Hematopoietic multipotent progenitor cell (in vitro differentiated cells): ENCODE results near the gene APH1B. TPM values are rescaled to one million over a fixed set of nuclear protein-coding genes. Genes with fewer than 3 reads are reported as not detected.
A peak's percentile ranks its signal among the peaks of the same experiment; 100 is the strongest.

ENCODE experiments used
- DNase-seq, 3 donors: peaks; one replicate each; pipeline ENCODE4 v3.0.0-alpha.2; 2011 to 2015; ENCODE audit warnings: low read depth in 2 of 3, low spot score in 2 of 3
- total RNA-seq: library from RNA; depleted of rRNA; stranded (reverse); fragments of >200 nt; gene quantifications from one replicate; pipeline ENCODE4 v1.2.3, GENCODE V29; 2012

The APH1B gene
- total RNA-seq, 1 donor: 20.5 TPM

DNA sequence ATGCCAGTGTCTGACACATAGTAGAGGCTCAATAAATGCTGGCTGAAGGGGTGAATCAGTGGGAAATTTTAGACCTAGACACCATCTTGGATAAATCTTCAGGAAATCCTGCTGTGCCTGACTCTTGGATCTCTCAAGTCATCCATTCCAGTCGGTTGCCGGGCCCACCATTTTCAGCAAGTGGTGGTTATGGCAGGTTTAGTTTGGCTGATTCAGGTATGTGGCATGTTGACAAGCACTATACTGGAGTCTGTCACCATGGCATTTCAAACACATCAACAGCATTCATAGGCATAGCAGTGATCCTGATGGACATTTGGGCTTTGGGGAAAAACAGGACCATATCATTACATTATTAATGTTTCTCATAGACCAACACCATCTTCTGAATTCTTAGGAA lies 25.7 kb upstream of the APH1B start:
- DNase-seq: no peak

DNA sequence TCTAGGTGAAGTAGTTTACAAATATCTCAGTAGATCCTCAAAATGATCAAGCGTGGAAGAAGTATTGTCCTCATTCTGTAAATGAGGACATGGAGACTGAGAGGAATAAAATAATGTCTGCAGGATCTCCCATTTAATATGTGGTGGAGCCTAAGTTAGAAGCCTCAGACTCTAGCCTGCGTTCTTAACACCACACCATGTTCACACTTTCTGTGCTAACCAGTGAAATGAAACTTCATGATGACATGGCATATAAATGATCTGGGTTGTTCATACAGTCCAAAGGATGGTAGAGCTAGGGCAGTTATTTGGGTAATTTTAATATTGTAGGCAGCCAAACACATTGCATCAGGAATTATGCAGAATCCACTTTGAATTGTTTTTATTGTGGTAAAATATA lies 25.1 kb upstream of the APH1B start:
- DNase-seq: no peak

GRCh38 chr15:63254991-63255390 lies 22.4 kb upstream of the APH1B start:
- DNase-seq: no peak

DNA sequence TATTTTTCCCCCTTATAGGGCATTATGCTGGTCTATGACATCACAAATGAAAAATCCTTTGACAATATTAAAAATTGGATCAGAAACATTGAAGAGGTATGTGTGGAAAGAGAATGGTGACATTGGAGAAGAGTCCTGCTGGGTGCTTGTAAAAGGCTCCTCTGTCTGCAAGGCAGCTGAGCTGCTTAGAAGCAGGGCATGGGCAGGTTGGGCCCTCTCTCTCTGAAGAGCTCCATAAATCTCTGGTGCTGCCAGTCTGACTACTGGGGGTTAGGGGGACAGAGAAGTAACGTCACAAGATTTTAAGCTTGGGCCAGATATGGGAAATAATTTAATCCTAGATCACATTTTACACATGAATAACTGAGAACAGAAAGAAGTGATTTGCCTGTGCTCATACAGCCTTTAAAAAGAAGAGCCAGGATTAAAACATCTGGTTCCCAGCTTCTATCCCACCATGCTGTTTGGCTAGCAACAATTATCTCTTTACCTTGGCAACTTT lies 21.9 kb upstream of the APH1B start:
- no peak for DNase-seq

DNA sequence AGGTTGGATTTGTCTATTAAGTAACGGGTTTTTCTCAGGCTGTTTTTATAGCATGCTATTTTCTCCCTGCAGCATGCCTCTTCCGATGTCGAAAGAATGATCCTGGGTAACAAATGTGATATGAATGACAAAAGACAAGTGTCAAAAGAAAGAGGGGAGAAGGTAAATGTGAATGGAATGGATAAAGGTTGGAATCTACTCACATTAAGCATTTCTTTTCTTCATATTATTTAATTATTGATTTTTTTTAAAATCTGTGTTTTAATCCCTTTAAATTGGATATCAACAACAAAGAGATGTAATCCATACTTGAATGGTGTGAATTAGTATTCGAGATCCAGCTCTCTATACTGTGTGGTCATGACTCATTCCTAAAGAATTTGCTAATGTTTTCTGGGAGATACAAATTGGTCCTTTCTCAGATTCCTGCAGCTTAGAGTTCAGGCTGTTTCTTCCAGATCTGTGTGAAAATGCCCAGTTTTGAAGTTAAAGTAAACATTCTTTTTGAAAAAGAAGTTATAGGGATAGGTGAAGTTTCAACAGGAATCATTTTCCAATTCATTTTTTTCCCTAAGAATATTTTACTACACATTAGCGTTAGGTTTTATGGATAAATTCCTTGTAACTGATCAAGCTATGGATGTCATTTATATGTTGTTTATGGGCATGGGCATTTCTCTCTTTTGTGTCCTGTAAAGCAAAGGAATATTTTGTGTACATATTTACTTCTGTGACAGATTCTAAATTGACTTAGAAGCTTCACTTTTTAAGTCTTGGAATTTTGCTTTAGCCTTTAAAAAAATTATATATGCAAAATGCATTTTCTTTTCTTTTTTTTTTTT lies 20.8 kb upstream of the APH1B start:
- DNase-seq: no peak

DNA sequence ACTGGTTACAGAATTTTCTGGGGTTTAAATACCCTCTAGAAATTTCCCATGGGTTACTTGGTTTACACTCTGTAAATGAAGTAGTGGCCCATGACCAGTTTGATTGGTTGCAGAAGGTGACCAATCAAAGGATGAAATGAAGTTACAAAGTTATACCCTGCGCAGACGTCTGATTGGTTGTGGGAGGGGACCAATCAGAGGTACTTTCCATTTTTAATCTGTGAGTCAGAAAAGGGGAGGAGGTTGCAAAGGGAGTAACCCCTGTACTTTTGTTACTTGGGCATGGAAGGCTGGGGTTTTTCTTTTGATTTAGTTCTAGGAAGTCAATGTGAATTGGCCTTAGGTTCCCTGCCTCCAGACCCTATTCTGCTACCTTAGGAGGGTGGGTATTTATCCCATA lies 18.7 kb upstream of the APH1B start:
- no peak for DNase-seq

DNA sequence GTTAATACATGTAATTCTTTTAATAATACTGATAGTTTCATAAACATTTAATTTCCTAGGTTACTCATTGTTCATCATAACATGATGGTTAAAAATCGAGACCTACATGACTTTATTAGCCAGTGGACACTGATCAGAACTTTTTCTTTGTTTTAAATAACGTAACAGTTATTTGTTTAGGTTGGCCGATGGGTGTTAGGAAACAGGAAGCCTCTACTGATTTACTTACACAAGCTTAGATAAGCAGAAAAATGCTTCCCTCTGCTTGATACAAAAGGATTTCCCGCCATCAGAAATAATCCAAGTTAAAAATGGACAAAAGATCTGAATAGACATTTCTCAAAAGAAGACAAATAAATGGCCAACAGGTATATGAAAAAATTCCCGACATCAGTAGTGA lies 16.6 kb upstream of the APH1B start:
- no peak for DNase-seq

- no peak for DNase-seq
Observed at GRCh38 chr15:63261311-63261710, 16.1 kb upstream of the APH1B start.

- DNase-seq: no peak
Observed at GRCh38 chr15:63263519-63263918, 13.9 kb upstream of the APH1B start.

GRCh38 chr15:63264688-63265293 lies 12.6 kb upstream of the APH1B start:
- no peak for DNase-seq

DNA sequence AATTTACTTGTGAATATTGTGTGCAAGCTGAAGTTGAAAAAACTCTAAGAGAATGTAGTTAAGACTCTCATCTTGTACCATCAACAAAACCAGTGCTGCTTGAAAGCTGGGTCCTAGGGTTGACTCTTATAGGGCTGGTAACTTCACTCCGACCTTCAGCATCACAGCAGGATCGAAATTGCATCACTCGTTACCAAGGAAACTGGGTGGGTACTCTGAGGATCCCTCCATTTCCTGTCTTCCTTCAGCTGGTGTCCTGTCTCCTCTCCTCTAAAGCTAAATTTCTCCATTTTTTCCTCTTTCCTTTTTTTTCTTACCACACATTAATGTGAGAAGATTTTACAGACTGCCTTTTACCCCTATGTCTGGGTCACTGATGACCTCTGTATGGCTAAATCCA lies 3.0 kb upstream of the APH1B start:
- no peak for DNase-seq

GRCh38 chr15:63276342-63277037 lies 915 bp upstream of the APH1B start:
- no peak for DNase-seq

DNA sequence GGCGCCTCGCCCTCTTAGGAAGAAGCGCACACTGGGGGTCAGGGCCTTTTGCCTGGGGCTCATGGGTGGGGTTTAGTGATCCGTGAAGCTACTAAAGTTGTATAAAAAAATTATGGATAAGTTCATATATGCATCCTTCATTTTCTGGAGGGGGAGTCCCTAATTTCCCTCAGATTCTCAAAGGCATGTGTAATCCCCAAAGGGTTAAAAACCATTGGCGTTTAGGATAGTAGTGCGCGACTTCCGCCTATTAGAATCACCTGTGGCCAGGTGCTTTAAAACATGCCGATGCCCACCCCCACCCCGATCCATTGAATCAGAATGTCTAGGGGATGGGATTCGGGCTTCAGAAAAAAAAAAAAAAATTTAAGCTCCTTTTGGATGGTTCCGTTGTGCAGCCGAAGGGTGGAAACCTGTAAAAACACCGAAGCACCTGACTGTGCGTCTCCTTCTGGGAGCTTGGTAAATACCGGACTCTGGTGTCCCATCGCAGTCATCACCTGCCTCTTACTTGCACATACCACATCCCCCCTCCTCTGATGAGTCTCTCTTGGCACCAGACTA lies 570 bp downstream of the APH1B start:
- peak in 2 of 3 donors; percentile 14 to 15 for DNase-seq

GRCh38 chr15:63283126-63283525 lies 5.7 kb downstream of the APH1B start:
- no peak for DNase-seq

GRCh38 chr15:63284335-63284734 lies 6.9 kb downstream of the APH1B start:
- DNase-seq: no peak

DNA sequence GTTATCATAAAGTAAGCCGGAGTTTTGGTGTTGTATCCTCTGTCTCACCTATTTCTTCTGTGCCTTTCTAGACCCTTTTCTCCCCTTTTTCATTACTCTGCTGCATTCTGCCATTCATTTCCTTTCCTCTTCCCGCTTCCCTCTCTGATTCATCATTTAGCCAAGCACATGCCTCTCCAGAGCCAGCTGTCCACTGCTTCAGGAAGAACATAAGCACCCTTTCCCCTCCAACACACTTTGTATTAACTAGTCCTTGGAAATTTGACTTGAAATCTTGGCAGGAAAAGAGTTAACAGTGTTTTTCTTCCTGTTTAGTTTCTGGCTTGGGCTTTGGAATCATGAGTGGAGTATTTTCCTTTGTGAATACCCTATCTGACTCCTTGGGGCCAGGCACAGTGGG lies 9.7 kb downstream of the APH1B start:
- DNase-seq: no peak

DNA sequence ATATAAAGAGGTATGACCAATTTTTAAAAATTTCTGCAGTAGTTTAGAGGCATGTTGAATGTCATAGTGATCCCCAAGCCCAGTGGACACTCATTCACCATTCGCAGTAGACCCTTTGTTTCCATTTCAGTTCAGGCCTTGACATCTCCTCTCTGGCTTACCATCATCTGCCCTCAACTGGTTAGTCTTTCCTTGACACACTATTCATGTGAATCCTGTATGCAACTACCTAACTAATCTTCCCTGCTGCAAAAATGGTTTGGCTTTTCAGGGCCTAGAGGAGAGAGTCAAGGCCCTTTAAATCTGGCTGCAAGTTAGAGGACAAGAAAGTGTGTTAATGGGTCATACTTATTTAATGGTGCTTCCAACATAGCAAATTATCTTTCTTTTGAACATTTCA lies 10.9 kb downstream of the APH1B start:
- no peak for DNase-seq

- DNase-seq: peak in 2 of 3 donors; percentile 51 to 82
Observed at GRCh38 chr15:63288778-63289378, 11.5 kb downstream of the APH1B start.

- DNase-seq: no peak
Observed at GRCh38 chr15:63291507-63291906, 14.1 kb downstream of the APH1B start.

GRCh38 chr15:63292241-63292640 lies 14.8 kb downstream of the APH1B start:
- DNase-seq: no peak

- DNase-seq: no peak
Observed at GRCh38 chr15:63292771-63293170, 15.4 kb downstream of the APH1B start.
